ENCODE results near the gene DTNBP1. TPM values are rescaled to one million over a fixed set of nuclear protein-coding genes. Genes with fewer than 3 reads are reported as not detected.

The DTNBP1 gene
- total RNA-seq, 1 donor from 2014 or later = 20.1 TPM

GRCh38 chr6:15504581-15505350 is 158.1 kb downstream of the DTNBP1 start:
- Mint-ChIP-seq H3K9me3 (ENCODE audit: unreplicated experiment) (no peaks in the 10 kb centered on the region), H3K4me1 (ENCODE audit: unreplicated experiment) (peaks cover 60% of the 10 kb centered on the region), H3K36me3 (ENCODE audit: unreplicated experiment) (peaks cover 42% of the 10 kb centered on the region), H3K27me3 (ENCODE audit: unreplicated experiment) (no peaks in the 10 kb centered on the region), H3K4me3 (ENCODE audit: unreplicated experiment) (peak overlapping the region; percentile 48), H3K27ac (ENCODE audit: unreplicated experiment) (peak overlapping the region; percentile 79)
- DNase-seq (ENCODE audit: extremely low spot score, unreplicated experiment) = peak; percentile 96
- TF ChIP-seq CTCF (IDR thresholded peaks at IDR 0.05) = peak; percentile 22

- peak overlapping the region; percentile 79 for H3K27ac Mint-ChIP-seq (ENCODE audit: unreplicated experiment)
- TF ChIP-seq CTCF (IDR thresholded peaks at IDR 0.05) = no peak
- DNase-seq (ENCODE audit: extremely low spot score, unreplicated experiment) = peak; percentile 76
- H3K36me3 Mint-ChIP-seq (ENCODE audit: unreplicated experiment) = peaks cover 39% of the 10 kb centered on the region
- H3K4me3 Mint-ChIP-seq (ENCODE audit: unreplicated experiment) = peak overlapping the region; percentile 48
- no peaks in the 10 kb centered on the region for H3K9me3 Mint-ChIP-seq (ENCODE audit: unreplicated experiment)
- H3K27me3 Mint-ChIP-seq (ENCODE audit: unreplicated experiment) = no peaks in the 10 kb centered on the region
- peaks cover 60% of the 10 kb centered on the region for H3K4me1 Mint-ChIP-seq (ENCODE audit: unreplicated experiment)
Measured at GRCh38 chr6:15504040-15504495, 158.8 kb downstream of the DTNBP1 start.

- Mint-ChIP-seq H3K27me3 (ENCODE audit: unreplicated experiment) (no peaks in the 10 kb centered on the region), H3K4me1 (ENCODE audit: unreplicated experiment) (peaks cover 56% of the 10 kb centered on the region), H3K9me3 (ENCODE audit: unreplicated experiment) (no peaks in the 10 kb centered on the region), H3K27ac (ENCODE audit: unreplicated experiment) (peak overlapping the region; percentile 23), H3K36me3 (ENCODE audit: unreplicated experiment) (peaks cover 32% of the 10 kb centered on the region), H3K4me3 (ENCODE audit: unreplicated experiment) (no peak overlapping the region)
- no peak for DNase-seq (ENCODE audit: extremely low spot score, unreplicated experiment)
- TF ChIP-seq CTCF (IDR thresholded peaks at IDR 0.05) = no peak
Measured at GRCh38 chr6:15503346-15503680, 159.5 kb downstream of the DTNBP1 start.

- Mint-ChIP-seq H3K36me3 (ENCODE audit: unreplicated experiment) (peaks cover 35% of the 10 kb centered on the region), H3K27ac (ENCODE audit: unreplicated experiment) (peak overlapping the region; percentile 46)
- peak; percentile 60 for DNase-seq (ENCODE audit: extremely low spot score, unreplicated experiment)
Measured at GRCh38 chr6:15502446-15503345, 160.1 kb downstream of the DTNBP1 start.

More at GRCh38 chr6:15502446-15503345, 160.1 kb downstream of the DTNBP1 start:
- H3K27me3 Mint-ChIP-seq (ENCODE audit: unreplicated experiment) = no peaks in the 10 kb centered on the region
- no peak overlapping the region for H3K4me3 Mint-ChIP-seq (ENCODE audit: unreplicated experiment)
- H3K4me1 Mint-ChIP-seq (ENCODE audit: unreplicated experiment) = peaks cover 56% of the 10 kb centered on the region
- no peak for TF ChIP-seq CTCF (IDR thresholded peaks at IDR 0.05)
- no peaks in the 10 kb centered on the region for H3K9me3 Mint-ChIP-seq (ENCODE audit: unreplicated experiment)
